HG03521 (cell line): ENCODE measurements around the gene PLVAP.

ENCODE experiments used
- ATAC-seq: cut with Tn5 transposase; IDR thresholded peaks from one replicate; pipeline ENCODE4 v1.9.1; 2021; ENCODE audit warnings: mild to moderate bottlenecking, moderate library complexity; ENCODE audit not compliant: unreplicated experiment

PLVAP gene, protein sequence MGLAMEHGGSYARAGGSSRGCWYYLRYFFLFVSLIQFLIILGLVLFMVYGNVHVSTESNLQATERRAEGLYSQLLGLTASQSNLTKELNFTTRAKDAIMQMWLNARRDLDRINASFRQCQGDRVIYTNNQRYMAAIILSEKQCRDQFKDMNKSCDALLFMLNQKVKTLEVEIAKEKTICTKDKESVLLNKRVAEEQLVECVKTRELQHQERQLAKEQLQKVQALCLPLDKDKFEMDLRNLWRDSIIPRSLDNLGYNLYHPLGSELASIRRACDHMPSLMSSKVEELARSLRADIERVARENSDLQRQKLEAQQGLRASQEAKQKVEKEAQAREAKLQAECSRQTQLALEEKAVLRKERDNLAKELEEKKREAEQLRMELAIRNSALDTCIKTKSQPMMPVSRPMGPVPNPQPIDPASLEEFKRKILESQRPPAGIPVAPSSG

DNA sequence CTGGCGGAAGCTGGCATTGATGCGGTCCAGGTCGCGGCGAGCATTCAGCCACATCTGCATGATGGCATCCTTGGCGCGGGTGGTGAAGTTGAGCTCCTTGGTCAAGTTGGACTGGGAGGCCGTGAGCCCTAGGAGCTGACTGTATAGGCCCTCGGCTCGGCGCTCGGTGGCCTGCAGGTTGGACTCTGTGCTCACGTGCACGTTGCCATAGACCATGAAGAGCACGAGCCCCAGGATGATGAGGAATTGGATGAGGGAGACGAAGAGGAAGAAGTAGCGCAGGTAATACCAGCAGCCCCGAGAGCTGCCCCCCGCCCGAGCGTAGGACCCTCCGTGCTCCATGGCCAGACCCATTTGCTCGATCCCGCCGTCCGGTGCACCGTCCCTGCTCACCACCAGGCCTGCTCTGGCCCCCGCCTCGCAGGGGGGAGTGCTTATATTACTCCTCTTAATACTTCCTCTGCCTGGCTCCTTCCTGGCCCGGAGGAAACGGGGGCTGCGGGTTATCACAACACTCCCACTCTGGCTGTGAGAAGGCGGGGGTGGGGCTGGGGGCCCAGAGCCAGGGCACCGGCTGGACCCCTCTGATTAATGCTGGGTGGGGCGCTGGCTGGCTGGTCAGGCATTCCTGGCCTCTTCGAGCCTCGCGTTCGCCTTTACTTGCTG is at the start of gene PLVAP:
Gene PLVAP, minus strand, starts transcription at position 408 of the 666 bp plus-strand sequence. Its CDS starts 54 bp downstream, at position 354.
- ATAC-seq: no peak

DNA sequence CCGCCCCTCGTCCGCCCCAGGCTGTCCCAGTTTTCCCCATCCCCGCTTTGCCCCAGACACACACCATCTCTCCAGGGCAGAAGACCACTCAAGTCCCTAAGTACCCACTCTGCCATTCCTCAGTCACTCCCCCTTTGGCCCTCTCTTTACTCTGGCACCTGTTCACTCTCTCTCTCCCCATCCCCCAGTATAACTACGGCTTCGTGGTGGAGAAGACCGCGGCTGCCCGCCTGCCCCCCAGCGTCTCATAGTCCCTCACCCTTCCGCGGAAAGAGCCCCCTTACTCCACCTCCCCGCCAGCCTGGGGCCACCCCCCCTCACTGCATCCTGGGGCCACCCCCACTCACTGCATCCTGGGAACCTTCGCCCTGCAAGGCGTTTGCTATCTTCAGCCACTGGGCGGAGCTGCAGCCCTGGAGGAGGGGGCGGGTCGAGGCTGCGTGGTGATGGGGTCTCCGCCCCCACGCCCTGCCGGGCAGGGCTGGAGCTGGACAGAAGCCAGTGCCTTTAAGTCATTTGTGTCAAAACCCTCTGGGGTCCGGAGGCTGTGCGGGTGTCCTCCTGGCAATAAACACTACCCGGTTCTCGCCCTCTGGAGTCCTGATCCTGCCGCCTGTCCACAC is 47.7 kb upstream of the PLVAP start:
- no peak for ATAC-seq

DNA sequence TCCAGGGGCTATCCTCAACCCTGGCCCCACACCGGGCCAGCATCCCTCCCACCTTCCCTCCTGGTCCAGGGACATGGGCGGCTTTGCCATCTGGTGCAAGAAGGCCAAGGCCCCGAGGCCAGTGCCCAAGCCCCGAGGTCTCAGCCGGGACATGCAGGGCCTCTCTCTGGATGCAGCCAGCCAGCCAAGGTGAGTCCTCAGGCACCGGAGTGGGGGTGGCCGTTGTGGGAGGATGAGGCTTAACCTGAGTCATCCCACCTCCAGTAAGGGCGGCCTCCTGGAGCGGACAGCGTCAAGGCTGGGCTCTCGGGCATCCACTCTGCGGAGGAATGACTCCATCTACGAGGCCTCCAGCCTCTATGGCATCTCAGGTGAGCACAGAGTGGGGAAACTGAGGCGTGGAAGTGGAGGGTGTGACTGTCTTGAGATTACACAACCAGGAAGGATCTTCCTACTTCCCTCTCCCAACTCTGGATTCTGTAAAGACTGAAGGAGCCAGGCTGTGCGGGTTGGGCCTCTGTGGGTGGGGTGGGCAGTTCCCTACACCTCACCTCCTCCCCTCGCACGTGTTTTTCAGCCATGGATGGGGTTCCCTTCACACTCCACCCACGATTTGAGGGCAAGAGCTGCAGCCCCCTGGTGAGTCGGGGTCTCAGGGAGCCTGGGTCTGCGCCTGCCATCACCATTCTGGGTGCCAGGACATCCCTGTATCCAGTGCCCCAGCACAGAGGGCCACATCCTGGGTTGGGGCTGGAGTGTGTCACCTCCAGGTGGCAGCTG is 46.5 kb upstream of the PLVAP start:
- no peak for ATAC-seq

DNA sequence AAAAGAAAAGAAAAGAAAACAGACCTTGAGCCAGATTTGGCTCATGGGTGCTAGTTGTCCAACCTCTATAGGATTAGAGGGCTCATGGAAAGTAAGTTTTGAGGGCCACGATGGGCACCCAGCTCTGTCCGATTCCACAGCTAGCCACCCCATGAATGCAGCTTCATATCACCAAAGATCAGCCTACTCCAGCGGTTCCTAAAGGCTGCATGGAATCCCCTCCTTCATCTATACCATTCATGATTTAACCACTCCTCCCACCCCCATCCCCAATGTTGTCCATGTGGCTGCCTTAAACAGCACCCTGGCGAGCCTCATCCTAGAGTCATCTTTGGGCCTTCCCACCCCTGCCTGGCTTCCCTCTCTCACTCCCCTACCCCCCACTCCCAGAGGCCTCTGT is 44.8 kb upstream of the PLVAP start:
- no peak for ATAC-seq

DNA sequence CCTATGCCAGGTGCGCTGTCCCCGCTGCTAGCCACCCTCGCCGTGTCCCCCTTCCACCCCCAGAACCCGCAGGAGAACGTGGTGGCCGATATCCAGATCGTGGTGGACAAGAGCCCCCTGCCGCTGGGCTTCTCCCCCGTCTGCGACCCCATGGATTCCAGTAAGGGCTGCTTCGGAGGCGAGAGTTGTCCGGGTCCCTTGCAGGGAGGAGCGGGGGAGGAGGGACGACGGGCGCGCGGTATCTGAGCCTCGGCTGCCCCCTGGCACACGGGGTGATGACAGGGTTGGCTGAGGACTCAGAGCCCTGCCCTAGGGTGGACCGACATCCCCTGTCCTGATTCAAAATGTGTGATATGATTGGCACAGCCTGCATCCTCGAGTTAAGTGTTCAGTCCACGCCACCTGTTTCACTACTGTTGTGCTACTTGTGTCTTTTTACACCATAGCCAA is 43.4 kb upstream of the PLVAP start:
- no peak for ATAC-seq

DNA sequence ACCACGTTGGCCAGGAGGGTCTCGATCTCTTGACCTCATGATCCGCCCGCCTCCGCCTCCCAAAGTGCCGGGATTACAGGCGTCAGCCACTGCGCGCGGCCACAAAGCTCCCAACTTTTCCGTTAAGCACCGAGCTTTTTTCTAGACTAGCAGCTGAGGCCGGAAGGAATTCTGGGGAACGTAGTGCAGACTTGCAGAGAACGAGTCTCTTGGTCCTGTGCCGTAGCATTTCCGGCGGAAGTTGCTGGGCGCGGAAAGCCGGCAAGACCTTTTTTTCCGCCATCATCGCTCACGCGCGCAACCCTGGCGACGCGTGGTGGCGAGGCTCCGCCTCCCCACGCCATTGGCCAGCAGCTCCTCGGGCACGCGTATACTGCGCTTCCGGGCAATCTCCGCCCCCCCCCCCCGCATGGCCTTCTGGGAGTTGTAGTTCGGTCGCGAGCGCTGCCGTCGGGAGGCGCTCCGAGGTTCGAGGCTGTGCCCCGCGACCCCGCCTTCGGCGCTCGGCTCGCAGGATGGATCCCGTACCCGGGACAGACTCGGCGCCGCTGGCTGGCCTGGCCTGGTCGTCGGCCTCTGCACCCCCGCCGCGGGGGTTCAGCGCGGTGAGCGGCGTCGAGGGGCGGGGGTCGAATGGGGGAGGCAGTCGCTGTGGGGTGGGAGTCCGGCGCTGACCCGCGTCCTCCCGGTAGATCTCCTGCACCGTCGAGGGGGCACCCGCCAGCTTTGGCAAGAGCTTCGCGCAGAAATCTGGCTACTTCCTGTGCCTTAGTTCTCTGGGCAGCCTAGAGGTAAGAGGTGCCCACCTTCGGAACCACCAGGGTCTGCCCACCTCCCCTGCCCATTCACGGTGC is 42.7 kb upstream of the PLVAP start, which contains the start of gene MVB12A:
Gene MVB12A, plus strand, starts transcription at position 427 of the 854 bp plus-strand sequence. Its CDS starts 89 bp downstream, at position 516.
- ATAC-seq: peak; percentile 89

DNA sequence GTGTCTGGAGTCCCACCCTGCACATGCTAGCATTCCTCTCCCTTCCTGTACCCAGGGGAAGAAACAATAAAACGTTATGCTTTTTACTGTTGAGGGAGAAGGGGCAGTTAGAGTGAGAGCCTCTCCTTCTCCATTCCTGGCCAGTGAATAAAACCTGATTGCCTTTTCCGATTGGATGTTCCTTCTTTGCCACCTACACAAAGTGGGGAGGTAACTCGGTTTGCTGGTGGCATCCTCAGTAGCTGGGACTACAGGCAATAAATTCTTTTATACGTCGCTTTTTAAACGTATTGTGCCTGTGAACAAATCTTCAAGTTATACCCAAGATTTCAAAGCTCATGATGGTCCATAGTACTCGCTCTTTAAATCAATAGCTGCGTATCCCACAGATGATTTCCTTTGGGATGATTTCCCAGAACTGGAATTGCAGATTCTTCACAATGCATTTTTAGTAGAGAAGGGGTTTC is 42.0 kb upstream of the PLVAP start:
- ATAC-seq: no peak

DNA sequence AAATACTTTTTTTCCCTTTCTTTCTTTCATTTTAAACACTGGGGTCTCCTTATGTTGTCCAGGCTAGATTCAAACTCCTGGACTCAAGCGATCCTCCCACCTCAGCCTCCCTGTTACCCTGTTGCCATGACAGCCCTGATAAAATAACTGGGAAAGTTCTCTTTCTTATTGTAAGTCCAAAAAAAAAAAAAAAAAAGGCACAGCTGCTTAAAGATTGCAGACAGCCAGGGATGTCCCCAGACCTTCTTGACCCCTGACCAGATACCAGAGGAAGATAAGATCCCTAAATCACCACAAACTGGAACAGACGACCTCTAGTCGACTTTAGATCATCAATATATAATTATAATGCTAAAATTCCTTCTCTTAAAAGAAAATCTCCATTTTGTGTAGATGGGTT is 41.6 kb upstream of the PLVAP start:
- ATAC-seq: no peak

DNA sequence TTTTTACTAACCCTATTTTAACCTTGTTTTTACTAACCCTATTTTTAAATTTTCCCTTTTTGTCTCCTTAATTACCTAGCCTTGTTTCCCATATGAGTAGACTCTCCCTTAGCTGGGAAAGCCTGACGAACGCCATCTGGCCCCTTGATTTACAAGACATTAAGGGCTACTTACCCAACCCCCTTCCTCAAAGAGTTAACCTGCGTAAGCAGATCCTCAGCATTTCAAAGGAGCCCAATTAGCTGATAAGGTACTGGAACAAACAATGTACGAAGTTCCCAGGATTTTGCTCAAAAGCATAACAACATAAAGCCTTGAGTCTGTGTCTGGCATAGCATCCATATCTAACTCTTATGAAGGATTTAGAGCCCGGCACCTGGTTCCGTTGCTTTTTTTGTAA is 38.0 kb upstream of the PLVAP start:
- no peak for ATAC-seq

DNA sequence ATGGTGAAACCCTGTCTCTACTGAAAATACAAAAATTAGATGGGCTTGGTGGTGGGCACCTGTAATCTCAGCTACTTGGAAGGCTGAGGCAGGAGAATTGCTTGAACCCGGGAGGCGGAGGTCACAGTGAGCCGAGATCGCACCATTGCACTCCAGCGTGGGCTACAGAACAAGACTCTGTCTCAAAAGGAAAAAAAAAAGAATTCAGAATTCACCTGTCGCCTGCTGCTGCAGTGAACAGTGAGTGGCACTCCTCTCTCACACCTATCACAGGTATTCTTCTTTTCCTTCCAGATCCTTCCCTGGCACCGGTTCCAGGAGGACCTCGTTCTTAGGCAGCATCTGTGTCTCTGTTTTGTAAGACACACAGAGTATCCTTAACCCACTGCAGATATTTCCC is 37.0 kb upstream of the PLVAP start:
- ATAC-seq: no peak

DNA sequence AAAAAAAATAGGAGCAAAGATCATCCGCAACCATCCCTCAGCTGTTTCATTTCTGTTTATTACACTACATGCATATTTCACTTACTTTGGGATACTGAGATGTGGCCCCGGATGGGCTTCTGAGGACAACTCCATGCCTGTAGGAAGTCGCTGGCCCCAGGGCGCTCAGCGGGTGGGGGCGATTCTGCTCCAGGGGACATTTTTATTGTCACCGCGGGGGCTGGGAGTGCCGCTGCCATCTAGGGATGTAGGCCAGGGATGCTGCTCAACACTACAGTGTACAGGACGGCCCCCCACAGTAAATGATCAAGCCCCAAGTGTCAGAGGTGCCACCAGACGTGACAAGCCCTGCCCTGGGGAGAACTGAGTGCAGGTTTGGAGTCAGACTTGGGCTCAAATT is 34.7 kb upstream of the PLVAP start:
- no peak for ATAC-seq

DNA sequence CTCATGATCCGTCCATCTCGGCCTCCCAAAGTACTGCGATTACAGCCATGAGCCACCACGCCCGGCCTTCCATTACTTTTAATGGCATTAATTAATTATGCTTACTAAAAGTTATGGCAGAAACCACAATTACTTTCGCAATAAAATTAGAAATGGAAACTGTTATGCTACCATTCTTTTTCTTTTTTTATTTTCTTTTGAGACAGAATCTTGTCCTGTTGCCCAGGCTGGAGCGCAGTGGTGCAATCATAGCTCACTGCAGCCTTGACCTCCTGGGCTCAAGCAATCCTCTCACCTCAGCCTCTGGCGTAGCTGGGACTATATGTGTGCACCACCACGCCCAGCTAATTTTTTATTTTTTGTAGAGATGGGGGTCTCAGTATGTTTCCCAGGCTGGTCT is 32.8 kb upstream of the PLVAP start:
- no peak for ATAC-seq

DNA sequence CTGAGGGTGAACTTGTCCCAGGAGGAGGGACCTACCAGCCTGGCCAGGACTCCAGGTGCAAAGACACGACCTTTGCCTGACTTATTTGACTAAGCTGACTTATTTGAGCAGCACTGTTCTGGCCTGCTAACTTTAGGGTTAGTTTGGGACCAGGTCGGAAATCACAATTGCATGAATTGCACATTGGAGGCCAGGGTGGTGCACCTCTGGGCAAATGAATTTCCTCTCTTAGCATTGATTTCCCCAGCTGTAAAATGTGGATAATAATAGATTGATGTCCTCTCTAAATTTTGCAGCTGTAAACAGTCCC is 29.7 kb upstream of the PLVAP start:
- no peak for ATAC-seq

DNA sequence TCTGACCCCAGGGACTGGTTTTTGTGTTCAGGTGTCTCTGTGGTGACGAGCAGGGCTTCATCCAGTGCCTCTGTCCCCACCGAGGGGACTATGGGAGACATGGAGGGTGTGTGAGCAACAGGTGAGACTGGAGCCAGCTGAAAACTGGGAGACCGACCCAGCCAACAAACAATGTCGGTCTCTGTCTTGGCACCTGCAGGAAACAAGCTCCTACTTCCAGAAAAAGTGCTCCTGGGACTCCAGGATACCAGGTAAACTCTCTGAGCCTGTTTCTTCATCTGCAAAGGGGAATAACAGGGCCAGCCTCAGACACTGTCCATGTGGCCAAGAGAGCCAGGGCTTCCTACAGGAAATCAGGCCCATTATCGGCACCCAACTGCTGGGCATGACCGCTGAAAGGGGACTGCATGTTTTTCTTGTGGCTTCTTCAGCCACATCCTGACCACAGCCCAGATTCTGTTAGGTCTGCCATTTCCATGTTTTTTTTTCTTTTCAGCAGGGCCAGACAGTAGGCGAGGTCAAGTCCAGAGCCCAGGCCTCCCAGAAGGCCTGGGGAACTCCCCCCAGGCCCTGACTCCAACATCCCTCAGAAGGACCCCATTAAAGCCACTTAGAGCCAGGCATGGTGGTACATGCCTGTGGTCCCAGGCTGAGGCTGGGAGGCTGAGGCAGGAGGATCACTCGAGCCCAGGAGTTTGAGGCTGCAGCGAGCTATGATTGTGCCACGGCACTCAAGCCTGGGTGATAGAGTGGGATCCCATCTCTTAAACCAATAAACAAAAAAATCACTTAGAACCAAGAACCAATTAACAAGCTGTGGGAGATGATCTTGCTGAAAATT is 29.1 kb upstream of the PLVAP start:
- no peak for ATAC-seq

DNA sequence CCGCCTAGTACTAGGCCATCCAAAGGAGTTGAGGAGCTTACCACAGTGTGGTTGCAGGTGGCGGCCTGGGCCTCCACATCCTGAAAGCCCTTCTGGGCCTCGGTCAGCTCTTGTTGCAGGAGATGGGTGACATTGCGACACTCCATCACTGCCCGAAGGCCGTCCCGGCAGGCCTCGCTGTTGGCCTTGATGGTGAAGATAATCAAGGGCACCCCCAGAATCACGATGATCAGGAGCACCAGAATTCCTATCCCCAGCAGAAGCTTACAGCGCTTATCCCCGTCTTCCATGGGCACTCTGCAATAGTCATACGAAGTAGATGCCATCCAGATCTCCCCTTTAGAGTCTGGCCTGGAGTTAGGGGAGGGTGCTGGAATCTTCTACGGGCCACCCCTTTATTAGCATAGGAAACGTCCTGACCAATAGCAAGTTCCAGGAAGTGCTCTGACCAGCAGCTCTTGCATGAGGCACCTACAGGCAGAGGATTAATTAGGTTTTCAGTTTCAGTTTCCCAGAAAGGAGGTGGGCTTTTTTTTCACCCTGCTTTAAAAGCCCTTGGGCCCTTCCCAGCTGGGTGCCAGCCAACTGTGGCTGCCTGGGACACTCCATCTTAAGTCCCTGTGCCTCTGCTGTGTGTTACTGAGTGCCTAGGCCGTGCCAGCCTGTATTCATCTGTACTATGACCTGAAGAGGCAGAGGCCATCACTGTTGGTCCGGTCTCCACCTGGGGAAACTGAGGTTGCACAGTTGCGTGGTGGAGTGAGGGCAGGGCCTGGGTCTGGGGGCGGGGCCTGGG is 28.3 kb upstream of the PLVAP start, which contains the start of gene BST2:
Gene BST2, minus strand, starts transcription at position 381 of the 796 bp plus-strand sequence. Its CDS starts 55 bp downstream, at position 326.
- ATAC-seq: peak; percentile 59

DNA sequence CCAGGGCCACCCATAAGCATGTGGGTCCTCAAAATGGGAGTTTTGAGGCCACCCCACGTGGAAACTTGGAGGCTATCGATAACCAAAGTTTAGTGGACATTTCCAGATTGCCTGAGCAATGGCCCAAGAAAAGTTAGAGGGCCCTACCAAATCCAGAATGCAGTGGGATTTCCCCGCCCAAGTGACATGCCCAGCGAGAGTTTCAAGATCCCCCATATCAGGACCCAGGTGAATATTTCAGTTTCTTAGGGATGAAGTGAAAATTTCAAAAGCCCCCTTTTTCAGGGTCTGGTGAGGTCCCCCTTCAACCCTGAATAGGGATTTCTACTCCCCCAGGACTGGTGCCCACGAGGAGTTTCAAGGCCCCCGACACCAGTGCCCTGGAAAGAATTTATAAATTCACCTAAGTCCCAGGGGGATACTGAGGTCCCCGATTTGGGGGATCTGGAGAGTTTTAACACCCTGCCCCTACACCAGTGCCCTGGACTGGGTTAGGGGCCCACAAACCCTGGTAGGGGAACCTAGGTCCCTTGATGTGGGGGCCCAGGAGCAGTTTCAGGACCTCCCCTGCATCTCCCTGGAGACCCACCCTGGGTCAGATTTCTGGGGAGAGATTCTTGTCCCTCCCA is 27.6 kb upstream of the PLVAP start:
- ATAC-seq: no peak

DNA sequence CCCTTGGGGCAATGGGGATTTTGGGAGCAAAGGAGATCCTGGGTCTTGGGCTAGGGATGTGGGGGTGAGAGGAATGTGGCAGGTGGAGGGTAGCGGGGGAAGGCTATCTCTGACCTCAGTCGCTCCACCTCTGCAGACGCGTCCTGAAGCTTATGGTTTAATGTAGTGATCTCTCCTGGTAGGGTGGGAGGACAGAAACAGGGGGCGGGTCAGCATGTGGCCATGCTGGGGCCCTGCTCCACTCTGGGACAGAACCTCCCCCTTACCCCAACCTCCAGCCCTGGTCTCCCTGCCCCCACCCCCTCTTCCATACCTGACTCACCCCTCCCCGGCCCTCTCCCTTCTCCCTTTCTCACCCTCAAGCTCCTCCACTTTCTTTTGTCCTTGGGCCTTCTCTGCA is 26.9 kb upstream of the PLVAP start:
- no peak for ATAC-seq
